Osteoblast (primary cell): ENCODE results near the gene IL4R. TPM values are rescaled to one million over a fixed set of nuclear protein-coding genes. Genes with fewer than 3 reads are reported as not detected.

Source experiments
- DNase-seq: peaks from one replicate; pipeline ENCODE4 v3.0.0; 2011; ENCODE audit warnings: low spot score, mixed read lengths; ENCODE audit not compliant: insufficient read length; ENCODE audit errors: missing footprints
- H2AFZ ChIP-seq: 2 replicates; pipeline ENCODE4 v1.6.0; 2011; ENCODE audit warnings: mild to moderate bottlenecking, low read length
- H3K27ac ChIP-seq: 2 replicates; pipeline ENCODE4 v1.5.1; 2011; ENCODE audit warnings: mild to moderate bottlenecking, low read depth, low read length, moderate library complexity
- H3K27me3 ChIP-seq: 2 replicates; pipeline ENCODE4 v1.6.0; 2012; ENCODE audit warnings: mild to moderate bottlenecking, control low read depth, inconsistent platforms, low read length, moderate library complexity; ENCODE audit not compliant: insufficient read depth
- H3K36me3 ChIP-seq: 2 replicates; pipeline ENCODE4 v1.5.1; 2011; ENCODE audit warnings: mild to moderate bottlenecking, low read length, control low read depth, moderate library complexity; ENCODE audit not compliant: insufficient read depth
- H3K4me1 ChIP-seq: 2 replicates; pipeline ENCODE4 v1.5.1; 2011; ENCODE audit warnings: mild to moderate bottlenecking, low read length, control low read depth, moderate library complexity; ENCODE audit not compliant: insufficient read depth
- H3K4me2 ChIP-seq: 2 replicates; pipeline ENCODE4 v1.6.0; 2011; ENCODE audit warnings: mild to moderate bottlenecking, low read length; ENCODE audit not compliant: insufficient read depth
- H3K4me3 ChIP-seq: fragments of 200-600 bp; sonication (generic); 3 replicates; pipeline ENCODE4 v1.5.1; 2012; ENCODE audit warnings: mild to moderate bottlenecking, low read length, inconsistent platforms; ENCODE audit not compliant: insufficient read depth
- H3K79me2 ChIP-seq: 2 replicates; pipeline ENCODE4 v1.6.0; 2012; ENCODE audit warnings: mild to moderate bottlenecking, low read length, control low read depth, inconsistent platforms; ENCODE audit not compliant: insufficient read depth
- H3K9me3 ChIP-seq: 2 replicates; pipeline ENCODE4 v1.5.1; 2011; ENCODE audit warnings: low read depth, low read length, control low read depth
- H4K20me1 ChIP-seq: 2 replicates; pipeline ENCODE4 v1.6.0; 2012; ENCODE audit warnings: mild to moderate bottlenecking, low read length, control low read depth; ENCODE audit not compliant: insufficient read depth
- CTCF ChIP-seq: IDR thresholded peaks from 2 replicates; pipeline ENCODE4 v1.5.1; 2011; ENCODE audit warnings: mild to moderate bottlenecking, low read depth, low read length, moderate library complexity; ENCODE audit errors: extremely low read depth
- total RNA-seq: library from RNA; depleted of rRNA; stranded (reverse); fragments of >200 nt; gene quantifications from 2 replicates; pipeline ENCODE4 v1.2.3, GENCODE V29; 2012

The IL4R gene
- total RNA-seq, 1 donor: 32.9 TPM

- H3K79me2 ChIP-seq: peaks cover 29% of the 10 kb centered on the region
- H3K4me2 ChIP-seq: no peak overlapping the region
- H2AFZ ChIP-seq: no peak overlapping the region
These were observed 1.9 kb upstream of the IL4R start for GRCh38 chr16:27311897-27312303.

GRCh38 chr16:27312580-27313421, 973 bp upstream of the IL4R start:
- H3K4me3 ChIP-seq: peak overlapping the region; percentile 89
- peak overlapping the region; percentile 24 for H2AFZ ChIP-seq
- H3K27ac ChIP-seq: peak overlapping the region; percentile 94

More at GRCh38 chr16:27311897-27312303, 1.9 kb upstream of the IL4R start:
- H3K27ac ChIP-seq: no peak overlapping the region
- peaks cover 42% of the 10 kb centered on the region for H3K4me1 ChIP-seq
- DNase-seq: no peak
- no peak for TF ChIP-seq CTCF
- H3K9me3 ChIP-seq: no peaks in the 10 kb centered on the region
- H3K4me3 ChIP-seq: no peak overlapping the region
- H3K27me3 ChIP-seq: no peaks in the 10 kb centered on the region
- peaks cover 6% of the 10 kb centered on the region for H4K20me1 ChIP-seq
- H3K36me3 ChIP-seq: no peaks in the 10 kb centered on the region

GRCh38 chr16:27314161-27314723, 468 bp downstream of the IL4R start:
- TF ChIP-seq CTCF: no peak
- peak; percentile 94 for DNase-seq
- Histone ChIP-seq H3K4me2 (peak overlapping the region; percentile 73), H3K36me3 (peaks cover 14% of the 10 kb centered on the region), H3K4me1 (peaks cover 46% of the 10 kb centered on the region), H3K9me3 (no peaks in the 10 kb centered on the region), H2AFZ (no peak overlapping the region), H3K27me3 (no peaks in the 10 kb centered on the region), H3K79me2 (peaks cover 53% of the 10 kb centered on the region), H3K4me3 (peak overlapping the region; percentile 89), H3K27ac (peak overlapping the region; percentile 94), H4K20me1 (peaks cover 9% of the 10 kb centered on the region)

More at GRCh38 chr16:27312580-27313421, 973 bp upstream of the IL4R start:
- Histone ChIP-seq H4K20me1 (peaks cover 8% of the 10 kb centered on the region), H3K27me3 (no peaks in the 10 kb centered on the region), H3K36me3 (peaks cover under 1% of the 10 kb centered on the region), H3K4me1 (peaks cover 42% of the 10 kb centered on the region), H3K79me2 (peaks cover 38% of the 10 kb centered on the region), H3K9me3 (no peaks in the 10 kb centered on the region), H3K4me2 (peak overlapping the region; percentile 71)
- DNase-seq: peak; percentile 80
- no peak for TF ChIP-seq CTCF

GRCh38 chr16:27314986-27315332, 1.2 kb downstream of the IL4R start:
- Histone ChIP-seq H3K4me1 (peaks cover 46% of the 10 kb centered on the region), H3K36me3 (peaks cover 16% of the 10 kb centered on the region), H3K4me3 (peak overlapping the region; percentile 89), H3K9me3 (no peaks in the 10 kb centered on the region), H3K27me3 (no peaks in the 10 kb centered on the region), H3K4me2 (peak overlapping the region; percentile 73), H2AFZ (no peak overlapping the region), H3K27ac (peak overlapping the region; percentile 94), H3K79me2 (peaks cover 60% of the 10 kb centered on the region), H4K20me1 (peaks cover 9% of the 10 kb centered on the region)
- TF ChIP-seq CTCF: no peak
- no peak for DNase-seq
